ENCODE data around the gene SLC38A2. TPM values are rescaled to one million over a fixed set of nuclear protein-coding genes. Genes with fewer than 3 reads are reported as not detected.
A peak's percentile ranks its signal among the peaks of the same experiment; 100 is the strongest.

The SLC38A2 gene
- total and polyA plus RNA-seq, 7 donors, result 35.8 to 428 (median 303) TPM

GRCh38 chr12:46386360-46386867 lies 13.8 kb upstream of the SLC38A2 start:
- Histone ChIP-seq H3K36me3 (ENCODE audit: insufficient read depth in 1 of 2, low read depth in 1 of 2) (no peaks in the 10 kb centered on the region), H3K9me3 (no peaks in the 10 kb centered on the region), H3K4me3 (peak overlapping the region; percentile 55), H3K4me1 (peaks cover 51% of the 10 kb centered on the region), H3K27ac (peak overlapping the region; percentile 98), H3K27me3 (ENCODE audit: insufficient read depth in 3 of 3, low read length in 2 of 3) (no peaks in the 10 kb centered on the region)
- no peak for TF ChIP-seq CTCF (IDR thresholded peaks at IDR 0.05)
- WGBS, 3 donors, result 43 to 53% (median 48%) methylated on average over 3 of the region's 3 CpGs
- DNase-seq (no peak), ATAC-seq (no peak)
- intact Hi-C loops (cut with DNase I), result loop anchor here (5.0 to 10.0 kb wide), 4 partner anchors 61 to 388 kb away; no protein-coding TSS in a partner anchor

- DNase-seq (no peak), ATAC-seq (peak in 1 of 4 donors; percentile 10)
- intact Hi-C loops (cut with DNase I), result loop anchor here (5.0 to 10.0 kb wide), 4 partner anchors 62 to 389 kb away; no protein-coding TSS in a partner anchor
- Histone ChIP-seq H3K4me1 (peaks cover 51% of the 10 kb centered on the region), H3K36me3 (ENCODE audit: insufficient read depth in 1 of 2, low read depth in 1 of 2) (no peaks in the 10 kb centered on the region), H3K27ac (peak overlapping the region; percentile 98), H3K27me3 (ENCODE audit: insufficient read depth in 3 of 3, low read length in 2 of 3) (no peaks in the 10 kb centered on the region), H3K4me3 (peak overlapping the region; percentile 86), H3K9me3 (no peaks in the 10 kb centered on the region)
- no peak for TF ChIP-seq CTCF (IDR thresholded peaks at IDR 0.05)
- 46 to 65% (median 49%) methylated on average over 5 of the region's 5 CpGs for WGBS, 3 donors
These were observed 12.9 kb upstream of the SLC38A2 start for GRCh38 chr12:46385438-46385837.

GRCh38 chr12:46384451-46385309 lies 12.1 kb upstream of the SLC38A2 start:
- intact Hi-C loops (cut with DNase I), result loop anchor here (5.0 to 10.0 kb wide), 5 partner anchors 63 to 390 kb away; no protein-coding TSS in a partner anchor
- H3K27me3 ChIP-seq (ENCODE audit: insufficient read depth in 3 of 3, low read length in 2 of 3), result no peaks in the 10 kb centered on the region
- 72 to 77% (median 74%) methylated on average over 9 of the region's 9 CpGs for WGBS, 3 donors
- H3K36me3 ChIP-seq (ENCODE audit: insufficient read depth in 1 of 2, low read depth in 1 of 2), result no peaks in the 10 kb centered on the region
- TF ChIP-seq CTCF (IDR thresholded peaks at IDR 0.05), result no peak
- DNase-seq (no peak), ATAC-seq (no peak)
- H3K4me3 ChIP-seq, result peak overlapping the region; percentile 86
- H3K9me3 ChIP-seq, result no peaks in the 10 kb centered on the region
- H3K27ac ChIP-seq, result peak overlapping the region; percentile 98
- peaks cover 51% of the 10 kb centered on the region for H3K4me1 ChIP-seq

GRCh38 chr12:46383654-46384450 lies 11.3 kb upstream of the SLC38A2 start:
- WGBS, 3 donors, result 0 to 1% (median 0%) methylated on average over 38 to 47 of the region's 47 CpGs
- no peaks in the 10 kb centered on the region for H3K9me3 ChIP-seq
- TF ChIP-seq CTCF (IDR thresholded peaks at IDR 0.05), result no peak
- H3K4me3 ChIP-seq, result peak overlapping the region; percentile 86
- H3K27me3 ChIP-seq (ENCODE audit: insufficient read depth in 3 of 3, low read length in 2 of 3), result no peaks in the 10 kb centered on the region
- H3K27ac ChIP-seq, result peak overlapping the region; percentile 98
- ATAC-seq (peak; percentile 81 to 84 (median 82)), DNase-seq (peak; percentile 95 to 97)
- H3K36me3 ChIP-seq (ENCODE audit: insufficient read depth in 1 of 2, low read depth in 1 of 2), result no peaks in the 10 kb centered on the region
- intact Hi-C loops (cut with DNase I), result loop anchor here (1.0 to 10.0 kb wide), 3 partner anchors 12 to 391 kb away; partner anchors contain the start of gene SLC38A2 (in 1 of the 2)
- H3K4me1 ChIP-seq, result peaks cover 48% of the 10 kb centered on the region
